H7 (cell line): ENCODE results near the gene GPATCH11. TPM values are rescaled to one million over a fixed set of nuclear protein-coding genes. Genes with fewer than 3 reads are reported as not detected.

ENCODE experiments used
- DNase-seq: peaks from one replicate; pipeline ENCODE4 v3.0.0; 2012
- H3K27me3 ChIP-seq: 2 replicates; pipeline ENCODE4 v1.6.0; 2011; ENCODE audit warnings: mild to moderate bottlenecking, low read length; ENCODE audit not compliant: control insufficient read depth, insufficient read depth
- H3K36me3 ChIP-seq: replicated peaks from 2 replicates; pipeline ENCODE4 v1.5.1; 2011; ENCODE audit warnings: low read length; ENCODE audit not compliant: control insufficient read depth, insufficient read depth
- H3K4me3 ChIP-seq: 2 replicates; pipeline ENCODE4 v1.5.1; 2011; ENCODE audit warnings: low read depth, mild to moderate bottlenecking, control low read depth, low read length, moderate library complexity; ENCODE audit not compliant: insufficient read depth
- total RNA-seq: library from RNA; depleted of rRNA; stranded (reverse); fragments of >200 nt; shearing (Covaris generic); gene quantifications from 2 replicates; pipeline ENCODE4 v1.2.3, GENCODE V29; 2014; rRNA removed

Gene GPATCH11
- total RNA-seq, 1 experiment from 2014 or later: 4.8 TPM

DNA sequence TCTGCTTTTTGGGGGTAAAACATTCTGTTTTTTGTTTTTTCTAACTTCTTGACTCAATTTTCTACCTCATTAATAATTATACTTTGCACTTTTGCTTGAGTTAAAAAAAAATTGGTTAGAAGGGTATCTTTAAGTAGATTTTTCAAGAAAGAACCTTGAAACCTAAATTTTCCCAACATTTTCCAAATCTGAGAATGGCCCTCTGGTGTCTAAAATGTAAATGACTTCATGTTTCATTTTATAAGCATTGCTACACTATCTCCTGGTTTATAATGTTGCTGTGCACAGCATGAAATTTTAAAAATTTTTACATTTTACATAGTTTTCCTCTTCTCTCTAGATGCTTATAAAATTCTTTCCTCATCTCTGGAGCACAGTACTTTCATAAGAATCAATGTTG is 58.2 kb downstream of the GPATCH11 start:
- peaks cover 14% of the 10 kb centered on the region for H3K36me3 ChIP-seq
- DNase-seq: no peak
- no peak overlapping the region for H3K4me3 ChIP-seq
- H3K27me3 ChIP-seq: no peaks in the 10 kb centered on the region

DNA sequence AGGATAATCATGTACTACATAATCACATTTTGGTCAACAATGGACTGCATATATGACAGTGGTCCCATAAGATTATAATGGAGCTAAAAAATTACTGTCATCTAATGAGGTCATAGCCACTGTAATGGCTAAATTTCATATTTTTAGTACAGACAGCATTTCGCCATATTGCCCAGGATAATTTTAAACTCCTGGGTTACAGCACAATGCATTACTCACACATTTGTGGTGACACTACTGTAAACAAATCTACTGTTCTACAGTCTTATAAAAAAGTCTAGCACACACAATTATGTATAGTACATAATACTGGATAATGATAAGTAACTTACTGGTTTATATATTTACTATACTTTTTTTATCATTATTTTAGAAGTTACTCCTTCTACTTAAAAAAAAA is 59.7 kb downstream of the GPATCH11 start:
- peaks cover 16% of the 10 kb centered on the region for H3K36me3 ChIP-seq
- H3K4me3 ChIP-seq: no peak overlapping the region
- DNase-seq: no peak
- no peaks in the 10 kb centered on the region for H3K27me3 ChIP-seq

DNA sequence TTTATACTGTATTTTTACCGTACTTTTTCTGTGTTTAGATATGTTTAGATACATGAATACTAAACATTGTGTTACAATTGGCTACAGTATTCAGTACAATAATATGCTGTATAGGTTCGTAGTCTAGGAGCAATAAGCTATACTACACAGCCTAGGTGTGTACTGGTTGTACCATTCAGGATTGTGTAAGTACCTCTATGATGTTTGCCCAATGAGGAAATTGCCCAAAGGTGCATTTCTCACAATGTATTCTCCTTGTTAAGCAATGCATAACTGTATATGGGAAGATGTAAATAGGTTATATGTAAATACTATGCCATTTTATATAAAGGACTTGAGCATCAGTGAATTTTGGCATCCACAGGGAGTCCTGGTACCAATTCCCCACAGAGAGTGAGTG is 61.7 kb downstream of the GPATCH11 start:
- DNase-seq: no peak
- Histone ChIP-seq H3K36me3 (peaks cover 13% of the 10 kb centered on the region), H3K4me3 (no peak overlapping the region), H3K27me3 (no peaks in the 10 kb centered on the region)

DNA sequence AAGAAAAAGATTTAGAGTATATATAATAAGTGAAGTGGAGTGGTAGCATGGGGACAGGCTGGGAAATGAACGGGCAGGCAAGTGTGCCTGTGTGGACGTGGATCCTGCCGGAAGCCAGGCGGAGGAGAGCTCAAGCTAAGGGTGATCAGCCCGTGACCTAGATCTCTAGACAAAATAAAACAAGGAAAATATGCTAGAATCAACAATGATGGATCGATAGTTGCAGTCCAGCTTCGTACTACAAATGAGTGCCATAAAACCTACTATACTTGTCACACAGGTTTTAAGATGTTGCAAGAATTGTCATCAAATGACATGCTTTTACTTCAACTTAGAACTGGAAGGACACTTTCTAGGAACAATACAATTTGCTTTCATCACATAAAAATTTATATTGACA is 64.0 kb downstream of the GPATCH11 start:
- Histone ChIP-seq H3K27me3 (no peaks in the 10 kb centered on the region), H3K36me3 (peaks cover 13% of the 10 kb centered on the region)
- no peak for DNase-seq

More for the DNA sequence above, 64.0 kb downstream of the GPATCH11 start:
- no peak overlapping the region for H3K4me3 ChIP-seq

Other genes starting within 250 kb of the GPATCH11 start
- 17.4 and 17.9 TPM in 2 replicates for gene STRN, start 118.0 kb upstream of the GPATCH11 start, total RNA-seq
- gene HEATR5B, start 146 bp upstream of the GPATCH11 start, total RNA-seq: 10.5 and 11.6 TPM in 2 replicates
- 12.7 and 16.2 TPM in 2 replicates for gene EIF2AK2, start 72.5 kb downstream of the GPATCH11 start, total RNA-seq
- gene SULT6B1, start 104.2 kb downstream of the GPATCH11 start, total RNA-seq: not detected in 2 replicates
- gene CEBPZOS, start 112.0 kb downstream of the GPATCH11 start, total RNA-seq: 45.9 and 56.7 TPM in 2 replicates
- gene CEBPZ, start 147.1 kb downstream of the GPATCH11 start, total RNA-seq: 74.2 and 111 TPM in 2 replicates
- 28.8 and 44.1 TPM in 2 replicates for gene NDUFAF7, start 147.1 kb downstream of the GPATCH11 start, total RNA-seq
- gene PRKD3, start 240.3 kb downstream of the GPATCH11 start, total RNA-seq: 65.8 and 69.7 TPM in 2 replicates